Fibroblast of mammary gland (primary cell): ENCODE measurements around the gene ARHGAP42.

Experiments
- DNase-seq: peaks from one replicate; pipeline ENCODE4 v3.0.0-alpha.2; 2010; ENCODE audit warnings: low read depth
- H3K4me3 ChIP-seq: 2 replicates; pipeline ENCODE4 v1.5.1; 2011; ENCODE audit warnings: low read depth, mild to moderate bottlenecking, low read length, moderate library complexity; ENCODE audit not compliant: control insufficient read depth
- TF ChIP-seq, protein P1 (sequence below): conservative IDR thresholded peaks from 2 replicates; pipeline ENCODE4 v1.5.1; 2011; ENCODE audit warnings: low read depth, low read length, inconsistent platforms; ENCODE audit not compliant: control insufficient read depth, insufficient read depth

ARHGAP42 gene

DNA sequence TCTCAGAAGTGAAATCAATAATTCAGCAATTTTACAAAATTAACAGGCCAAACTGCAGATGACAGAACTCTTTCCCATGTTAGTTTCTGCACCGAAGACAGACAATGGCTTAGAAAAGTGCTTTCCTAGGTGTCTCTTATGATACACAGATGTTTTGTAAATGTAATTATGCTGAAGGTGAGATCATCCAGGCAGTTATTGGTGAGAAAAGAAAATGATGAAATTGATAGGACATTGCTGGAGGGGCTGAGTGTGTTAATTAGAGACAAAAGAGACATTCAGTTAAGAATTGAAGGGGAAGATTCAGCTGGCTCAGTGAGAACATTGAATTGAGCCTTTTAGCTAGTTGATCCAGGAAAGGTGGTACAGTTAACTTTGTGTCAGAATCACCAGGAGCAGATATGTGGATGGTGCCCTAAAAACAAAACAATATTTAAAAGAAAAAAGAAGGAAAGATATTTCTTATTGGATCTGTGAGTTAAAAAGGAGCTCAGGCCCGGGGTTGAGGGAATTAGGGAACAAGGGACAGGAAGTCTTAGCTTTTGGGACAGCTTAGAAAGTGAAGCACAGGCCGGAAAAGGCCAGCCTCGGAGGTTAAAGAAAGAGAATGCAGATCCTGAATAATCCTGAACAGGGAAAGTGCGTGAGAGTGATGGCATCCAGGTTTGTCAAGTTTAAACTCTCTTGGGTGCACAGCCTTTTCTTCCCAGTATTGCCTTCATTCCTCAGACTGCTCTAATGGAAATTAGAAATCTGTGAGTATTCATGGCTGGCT is 16.9 kb downstream of the ARHGAP42 start:
- no peak for DNase-seq
- TF ChIP-seq, protein P1, sequence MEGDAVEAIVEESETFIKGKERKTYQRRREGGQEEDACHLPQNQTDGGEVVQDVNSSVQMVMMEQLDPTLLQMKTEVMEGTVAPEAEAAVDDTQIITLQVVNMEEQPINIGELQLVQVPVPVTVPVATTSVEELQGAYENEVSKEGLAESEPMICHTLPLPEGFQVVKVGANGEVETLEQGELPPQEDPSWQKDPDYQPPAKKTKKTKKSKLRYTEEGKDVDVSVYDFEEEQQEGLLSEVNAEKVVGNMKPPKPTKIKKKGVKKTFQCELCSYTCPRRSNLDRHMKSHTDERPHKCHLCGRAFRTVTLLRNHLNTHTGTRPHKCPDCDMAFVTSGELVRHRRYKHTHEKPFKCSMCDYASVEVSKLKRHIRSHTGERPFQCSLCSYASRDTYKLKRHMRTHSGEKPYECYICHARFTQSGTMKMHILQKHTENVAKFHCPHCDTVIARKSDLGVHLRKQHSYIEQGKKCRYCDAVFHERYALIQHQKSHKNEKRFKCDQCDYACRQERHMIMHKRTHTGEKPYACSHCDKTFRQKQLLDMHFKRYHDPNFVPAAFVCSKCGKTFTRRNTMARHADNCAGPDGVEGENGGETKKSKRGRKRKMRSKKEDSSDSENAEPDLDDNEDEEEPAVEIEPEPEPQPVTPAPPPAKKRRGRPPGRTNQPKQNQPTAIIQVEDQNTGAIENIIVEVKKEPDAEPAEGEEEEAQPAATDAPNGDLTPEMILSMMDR = no peak

GRCh38 chr11:100705447-100705846 is 18.4 kb downstream of the ARHGAP42 start:
- TF ChIP-seq, protein P1 = no peak
- H3K4me3 ChIP-seq = no peak overlapping the region
- no peak for DNase-seq

More for the DNA sequence above, 16.9 kb downstream of the ARHGAP42 start:
- H3K4me3 ChIP-seq = no peak overlapping the region

- no peak overlapping the region for H3K4me3 ChIP-seq
- no peak for DNase-seq
- TF ChIP-seq, protein P1 = no peak
Measured at GRCh38 chr11:100706179-100706578, 19.1 kb downstream of the ARHGAP42 start.

DNA sequence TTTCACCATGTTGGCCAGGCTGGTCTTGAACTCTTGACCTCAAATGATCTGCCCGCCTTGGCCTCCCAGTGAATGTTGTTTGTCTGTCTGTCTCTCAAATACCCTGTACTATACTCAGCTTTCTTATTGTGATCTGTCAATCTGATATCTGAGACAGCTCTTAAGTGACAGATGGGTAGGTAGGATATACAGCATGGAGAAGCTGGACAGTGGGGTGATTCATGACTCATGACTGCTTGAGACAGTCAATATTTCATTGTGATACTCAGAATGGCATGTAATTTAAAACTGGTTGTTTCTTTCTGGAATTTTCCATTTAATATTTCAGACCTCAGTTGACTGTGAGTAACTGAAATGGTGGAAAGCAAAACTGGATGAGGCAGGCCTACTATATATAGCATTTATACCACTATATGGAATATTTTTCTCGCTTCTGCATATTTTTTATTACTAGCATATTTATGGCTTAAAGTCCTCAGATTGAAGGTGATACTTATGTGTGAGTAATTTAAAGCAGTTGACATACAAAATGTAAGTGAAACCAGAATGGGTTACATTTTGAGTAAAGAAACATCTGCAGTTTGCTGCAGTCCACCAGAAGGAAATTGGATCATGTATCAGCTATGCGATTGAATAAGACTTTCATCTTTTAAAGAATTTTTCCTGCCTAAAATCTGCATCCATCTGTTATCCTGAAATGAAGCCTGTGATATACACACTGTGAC is 22.3 kb downstream of the ARHGAP42 start:
- DNase-seq = peak; percentile 31

GRCh38 chr11:100711984-100712383 is 24.9 kb downstream of the ARHGAP42 start:
- H3K4me3 ChIP-seq = no peak overlapping the region
- no peak for DNase-seq
- TF ChIP-seq, protein P1 = no peak

More for the DNA sequence above, 22.3 kb downstream of the ARHGAP42 start:
- TF ChIP-seq, protein P1 = no peak
- no peak overlapping the region for H3K4me3 ChIP-seq

- DNase-seq = no peak
- H3K4me3 ChIP-seq = no peak overlapping the region
- TF ChIP-seq, protein P1 = no peak
Measured at GRCh38 chr11:100712583-100712982, 25.5 kb downstream of the ARHGAP42 start.
